Activated naive CD4-positive, alpha-beta T cell (primary cell): ENCODE results near the gene KMT2C.
A peak's percentile ranks its signal among the peaks of the same experiment; 100 is the strongest.
"Not testable (repeated sequence)": the region's sequence is repeated elsewhere in the genome, so short reads cannot be mapped to it uniquely, and the experiment has no call there.

Experiments
- DNase-seq, 4 experiments: peaks; one replicate each; lab custom pipeline; 2025; lab: John Stamatoyannopoulos, UW

Gene KMT2C

GRCh38 chr7:152435384-152436110 is at the start of gene KMT2C:
Gene KMT2C (minus strand): TSS chr7:152436003. CDS start chr7:152435786, 217 bp downstream.
- peak; percentile 25 to 49 (median 31) for DNase-seq

GRCh38 chr7:152481082-152481481 is 45.3 kb upstream of the KMT2C start:
- DNase-seq, result no peak

GRCh38 chr7:152480664-152481063 is 44.9 kb upstream of the KMT2C start:
- DNase-seq, result no peak

- no peak for DNase-seq
Observed at GRCh38 chr7:152479595-152479994, 43.8 kb upstream of the KMT2C start.

- no peak for DNase-seq
Observed at GRCh38 chr7:152478140-152478539, 42.3 kb upstream of the KMT2C start.

- DNase-seq, result no peak
Observed at GRCh38 chr7:152477079-152477478, 41.3 kb upstream of the KMT2C start.

GRCh38 chr7:152476551-152476950 is 40.7 kb upstream of the KMT2C start:
- no peak for DNase-seq

GRCh38 chr7:152471023-152471620 is 35.3 kb upstream of the KMT2C start:
- DNase-seq, result not testable (repeated sequence)

- not testable (repeated sequence) for DNase-seq
Observed at GRCh38 chr7:152470251-152471022, 34.6 kb upstream of the KMT2C start.

- not testable (repeated sequence) for DNase-seq
Observed at GRCh38 chr7:152469576-152469975, 33.8 kb upstream of the KMT2C start.

- DNase-seq, result no peak
Observed at GRCh38 chr7:152467225-152467624, 31.4 kb upstream of the KMT2C start.

- DNase-seq, result no peak
Observed at GRCh38 chr7:152465119-152465387, 29.2 kb upstream of the KMT2C start.

GRCh38 chr7:152464312-152465118 is 28.7 kb upstream of the KMT2C start:
- peak; percentile 47 to 62 (median 60) for DNase-seq

- DNase-seq, result peak; percentile 99 to 100 (median 99)
Observed at GRCh38 chr7:152463709-152464311, 28.0 kb upstream of the KMT2C start.

- no peak for DNase-seq
Observed at GRCh38 chr7:152462995-152463708, 27.3 kb upstream of the KMT2C start.

GRCh38 chr7:152459724-152460251 is 24.0 kb upstream of the KMT2C start:
- no peak for DNase-seq

GRCh38 chr7:152451356-152451755 is 15.6 kb upstream of the KMT2C start:
- no peak for DNase-seq

- not testable (repeated sequence) for DNase-seq
Observed at GRCh38 chr7:152445386-152446008, 9.7 kb upstream of the KMT2C start.

GRCh38 chr7:152443586-152443985 is 7.8 kb upstream of the KMT2C start:
- no peak for DNase-seq

GRCh38 chr7:152442330-152442835 is 6.6 kb upstream of the KMT2C start:
- no peak for DNase-seq
